Dendritic cell treated with granulocyte-macrophage colony-stimulating factor and Interleukin-4, amounts not matched to agents 40 ng/mL and 50 ng/mL, for 4 days (primary cell): ENCODE data around the gene MBIP.

ENCODE experiments used
- H3K27ac Mint-ChIP-seq: one replicate; pipeline ENCODE4 v1.8.0; 2022; ENCODE audit warnings: mild to moderate bottlenecking, mixed read lengths
- H3K27me3 Mint-ChIP-seq: one replicate; pipeline ENCODE4 v1.8.0; 2022; ENCODE audit warnings: mild to moderate bottlenecking, mixed read lengths
- H3K36me3 Mint-ChIP-seq: one replicate; pipeline ENCODE4 v1.8.0; 2022; ENCODE audit warnings: low read depth, mixed read lengths
- H3K4me1 Mint-ChIP-seq: one replicate; pipeline ENCODE4 v1.8.0; 2022; ENCODE audit warnings: low read depth, mixed read lengths
- H3K4me3 Mint-ChIP-seq: one replicate; pipeline ENCODE4 v1.8.0; 2022; ENCODE audit warnings: mild to moderate bottlenecking, moderate library complexity, mixed read lengths
- H3K9me3 Mint-ChIP-seq: one replicate; pipeline ENCODE4 v1.8.0; 2022; ENCODE audit warnings: mixed read lengths
- intact Hi-C: fragments of 100-400 bp; cut with micrococcal nuclease; formaldehyde crosslinking; loops from one replicate; pipeline ENCODE4 v1.15.0; 2022

The MBIP gene

GRCh38 chr14:36325853-36326252 is 5.4 kb upstream of the MBIP start:
- Mint-ChIP-seq H3K4me3 (no peak overlapping the region), H3K9me3 (peaks cover 2% of the 10 kb centered on the region), H3K4me1 (peaks cover 3% of the 10 kb centered on the region), H3K36me3 (peaks cover 1% of the 10 kb centered on the region), H3K27ac (no peak overlapping the region), H3K27me3 (peaks cover 31% of the 10 kb centered on the region)
- intact Hi-C loops: no loop called here

GRCh38 chr14:36324897-36325296 is 4.5 kb upstream of the MBIP start:
- H3K27ac Mint-ChIP-seq: no peak overlapping the region

GRCh38 chr14:36320897-36321381 is 502 bp upstream of the MBIP start:
- Mint-ChIP-seq H3K9me3 (peaks cover 6% of the 10 kb centered on the region), H3K27ac (peak overlapping the region; percentile 92), H3K27me3 (peaks cover 17% of the 10 kb centered on the region), H3K4me3 (peak overlapping the region; percentile 91), H3K4me1 (peaks cover 14% of the 10 kb centered on the region), H3K36me3 (peaks cover 12% of the 10 kb centered on the region)
- intact Hi-C loops: loop anchor here (1.0 to 5.0 kb wide), 2 partner anchors 53 to 494 kb away; partner anchors contain the start of gene BRMS1L

More at GRCh38 chr14:36324897-36325296, 4.5 kb upstream of the MBIP start:
- peaks cover 7% of the 10 kb centered on the region for H3K4me1 Mint-ChIP-seq
- H3K27me3 Mint-ChIP-seq: peaks cover 28% of the 10 kb centered on the region
- H3K9me3 Mint-ChIP-seq: peaks cover 6% of the 10 kb centered on the region
- H3K4me3 Mint-ChIP-seq: no peak overlapping the region
- H3K36me3 Mint-ChIP-seq: peaks cover 11% of the 10 kb centered on the region
- intact Hi-C loops: loop anchor here (5.0 kb wide), 1 partner anchor 498 kb away; the partner anchor contains the start of gene BRMS1L

- Mint-ChIP-seq H3K4me1 (peaks cover 14% of the 10 kb centered on the region), H3K9me3 (peaks cover 6% of the 10 kb centered on the region), H3K27ac (peak overlapping the region; percentile 92), H3K27me3 (peaks cover 15% of the 10 kb centered on the region), H3K36me3 (peaks cover 12% of the 10 kb centered on the region), H3K4me3 (peak overlapping the region; percentile 91)
- intact Hi-C loops: loop anchor here (1.0 to 5.0 kb wide), 2 partner anchors 54 to 493 kb away; partner anchors contain the start of gene BRMS1L
Measured at GRCh38 chr14:36319899-36320199, 588 bp downstream of the MBIP start.

GRCh38 chr14:36317650-36318049 is 2.8 kb downstream of the MBIP start:
- Mint-ChIP-seq H3K4me1 (peaks cover 20% of the 10 kb centered on the region), H3K36me3 (peaks cover 30% of the 10 kb centered on the region), H3K4me3 (no peak overlapping the region), H3K27ac (no peak overlapping the region), H3K27me3 (peaks cover 5% of the 10 kb centered on the region), H3K9me3 (peaks cover 6% of the 10 kb centered on the region)
- intact Hi-C loops: no loop called here

- Mint-ChIP-seq H3K36me3 (peaks cover 42% of the 10 kb centered on the region), H3K4me1 (peaks cover 20% of the 10 kb centered on the region), H3K27ac (no peak overlapping the region), H3K4me3 (no peak overlapping the region), H3K27me3 (peaks cover 5% of the 10 kb centered on the region), H3K9me3 (peaks cover 6% of the 10 kb centered on the region)
- intact Hi-C loops: no loop called here
Measured at GRCh38 chr14:36316131-36316530, 4.3 kb downstream of the MBIP start.

GRCh38 chr14:36315159-36315853 is 5.1 kb downstream of the MBIP start:
- Mint-ChIP-seq H3K27ac (no peak overlapping the region), H3K9me3 (no peaks in the 10 kb centered on the region), H3K4me3 (no peak overlapping the region), H3K4me1 (peaks cover 13% of the 10 kb centered on the region), H3K36me3 (peaks cover 44% of the 10 kb centered on the region), H3K27me3 (no peaks in the 10 kb centered on the region)
- intact Hi-C loops: no loop called here

- Mint-ChIP-seq H3K4me1 (peaks cover 6% of the 10 kb centered on the region), H3K4me3 (no peak overlapping the region), H3K27ac (no peak overlapping the region), H3K9me3 (no peaks in the 10 kb centered on the region), H3K27me3 (no peaks in the 10 kb centered on the region), H3K36me3 (peaks cover 52% of the 10 kb centered on the region)
- intact Hi-C loops: no loop called here
Measured at GRCh38 chr14:36313898-36314297, 6.5 kb downstream of the MBIP start.

- Mint-ChIP-seq H3K4me1 (peaks cover 6% of the 10 kb centered on the region), H3K9me3 (no peaks in the 10 kb centered on the region), H3K36me3 (peaks cover 59% of the 10 kb centered on the region), H3K27me3 (no peaks in the 10 kb centered on the region), H3K4me3 (no peak overlapping the region), H3K27ac (no peak overlapping the region)
- intact Hi-C loops: no loop called here
Measured at GRCh38 chr14:36313206-36313605, 7.2 kb downstream of the MBIP start.

GRCh38 chr14:36306836-36307235 is 13.6 kb downstream of the MBIP start:
- no peaks in the 10 kb centered on the region for H3K27me3 Mint-ChIP-seq
- intact Hi-C loops: no loop called here
- H3K4me1 Mint-ChIP-seq: no peaks in the 10 kb centered on the region
- H3K4me3 Mint-ChIP-seq: no peak overlapping the region
- no peak overlapping the region for H3K27ac Mint-ChIP-seq
- H3K9me3 Mint-ChIP-seq: no peaks in the 10 kb centered on the region
- H3K36me3 Mint-ChIP-seq: peaks cover 79% of the 10 kb centered on the region

- H3K4me3 Mint-ChIP-seq: no peak overlapping the region
- no peaks in the 10 kb centered on the region for H3K9me3 Mint-ChIP-seq
- no peak overlapping the region for H3K27ac Mint-ChIP-seq
- H3K36me3 Mint-ChIP-seq: peaks cover 60% of the 10 kb centered on the region
- no peaks in the 10 kb centered on the region for H3K27me3 Mint-ChIP-seq
- intact Hi-C loops: no loop called here
- H3K4me1 Mint-ChIP-seq: no peaks in the 10 kb centered on the region
Measured at GRCh38 chr14:36304895-36305294, 15.5 kb downstream of the MBIP start.

- no peaks in the 10 kb centered on the region for H3K27me3 Mint-ChIP-seq
- H3K36me3 Mint-ChIP-seq: peaks cover 59% of the 10 kb centered on the region
- no peak overlapping the region for H3K4me3 Mint-ChIP-seq
- no peaks in the 10 kb centered on the region for H3K9me3 Mint-ChIP-seq
- H3K4me1 Mint-ChIP-seq: no peaks in the 10 kb centered on the region
- H3K27ac Mint-ChIP-seq: no peak overlapping the region
- intact Hi-C loops: no loop called here
Measured at GRCh38 chr14:36303960-36304359, 16.5 kb downstream of the MBIP start.

GRCh38 chr14:36302823-36303222 is 17.6 kb downstream of the MBIP start:
- intact Hi-C loops: no loop called here
- Mint-ChIP-seq H3K27ac (no peak overlapping the region), H3K4me3 (no peak overlapping the region), H3K36me3 (peaks cover 61% of the 10 kb centered on the region), H3K4me1 (no peaks in the 10 kb centered on the region), H3K9me3 (no peaks in the 10 kb centered on the region), H3K27me3 (no peaks in the 10 kb centered on the region)

GRCh38 chr14:36301159-36301558 is 19.3 kb downstream of the MBIP start:
- no peaks in the 10 kb centered on the region for H3K4me1 Mint-ChIP-seq
- H3K27me3 Mint-ChIP-seq: no peaks in the 10 kb centered on the region
- H3K9me3 Mint-ChIP-seq: no peaks in the 10 kb centered on the region
- peaks cover 59% of the 10 kb centered on the region for H3K36me3 Mint-ChIP-seq
- intact Hi-C loops: no loop called here
- H3K27ac Mint-ChIP-seq: no peak overlapping the region
- no peak overlapping the region for H3K4me3 Mint-ChIP-seq

- Mint-ChIP-seq H3K27ac (no peak overlapping the region), H3K36me3 (peaks cover 50% of the 10 kb centered on the region), H3K27me3 (no peaks in the 10 kb centered on the region), H3K4me3 (no peak overlapping the region), H3K4me1 (no peaks in the 10 kb centered on the region), H3K9me3 (no peaks in the 10 kb centered on the region)
- intact Hi-C loops: no loop called here
Measured at GRCh38 chr14:36300337-36300736, 20.1 kb downstream of the MBIP start.
